GM19452 (cell line): ENCODE results near the gene TEX19.
"Not testable (repeated sequence)": the region's sequence is repeated elsewhere in the genome, so short reads cannot be mapped to it uniquely, and the experiment has no call there.

Experiments used
- ATAC-seq: cut with Tn5 transposase; IDR thresholded peaks from one replicate; pipeline ENCODE4 v1.9.1; 2021; ENCODE audit not compliant: unreplicated experiment

TEX19 gene

GRCh38 chr17:82374626-82375331 lies 15.7 kb downstream of the TEX19 start:
- no peak for ATAC-seq

GRCh38 chr17:82375359-82376041 lies 16.5 kb downstream of the TEX19 start:
- no peak for ATAC-seq

GRCh38 chr17:82376042-82376730 lies 17.1 kb downstream of the TEX19 start:
- ATAC-seq = no peak

GRCh38 chr17:82377294-82377693 lies 18.2 kb downstream of the TEX19 start:
- not testable (repeated sequence) for ATAC-seq

- ATAC-seq = no peak
Measured at GRCh38 chr17:82377924-82378740, 19.1 kb downstream of the TEX19 start.

- no peak for ATAC-seq
Measured at GRCh38 chr17:82378741-82379021, 19.6 kb downstream of the TEX19 start.

GRCh38 chr17:82380860-82381702 lies 22.0 kb downstream of the TEX19 start:
- ATAC-seq = no peak

- not testable (repeated sequence) for ATAC-seq
Measured at GRCh38 chr17:82381703-82382009, 22.6 kb downstream of the TEX19 start.

- ATAC-seq = not testable (repeated sequence)
Measured at GRCh38 chr17:82382220-82382932, 23.3 kb downstream of the TEX19 start.

GRCh38 chr17:82382933-82383255 lies 23.8 kb downstream of the TEX19 start:
- ATAC-seq = no peak

GRCh38 chr17:82383411-82383810 lies 24.4 kb downstream of the TEX19 start:
- ATAC-seq = no peak

GRCh38 chr17:82384051-82384729 lies 25.1 kb downstream of the TEX19 start:
- ATAC-seq = no peak

GRCh38 chr17:82384730-82385481 lies 25.9 kb downstream of the TEX19 start:
- ATAC-seq = no peak

- ATAC-seq = no peak
Measured at GRCh38 chr17:82385559-82386254, 26.7 kb downstream of the TEX19 start.

GRCh38 chr17:82386255-82386831 lies 27.3 kb downstream of the TEX19 start:
- ATAC-seq = no peak

GRCh38 chr17:82386881-82387704 lies 28.0 kb downstream of the TEX19 start:
- ATAC-seq = no peak

- ATAC-seq = no peak
Measured at GRCh38 chr17:82387705-82388106, 28.7 kb downstream of the TEX19 start.
